GM12892 (cell line): ENCODE data around the gene CDKL1.
"Not testable (repeated sequence)": the region's sequence is repeated elsewhere in the genome, so short reads cannot be mapped to it uniquely, and the experiment has no call there.

Source experiments
- DNase-seq: peaks from one replicate; pipeline ENCODE4 v3.0.0; 2011; ENCODE audit not compliant: insufficient read length
- FAIRE-seq: peaks from 2 replicates; lab custom pipeline; 2011; peaks lifted over from hg19 to GRCh38; lab: Jason Lieb, UNC
- POLR2A ChIP-seq: IDR thresholded peaks from 2 replicates; pipeline ENCODE4 v1.6.1; 2011; ENCODE audit warnings: low read depth, low read length, control low read depth
- POLR2AphosphoS5 ChIP-seq: IDR thresholded peaks from 2 replicates; pipeline ENCODE4 v1.6.1; 2011; ENCODE audit warnings: low read depth, low read length, control low read depth
- TAF1 ChIP-seq: IDR thresholded peaks from 2 replicates; pipeline ENCODE4 v1.6.1; 2011; ENCODE audit warnings: low read depth, mild to moderate bottlenecking, control low read depth, low read length, borderline replicate concordance

The CDKL1 gene

GRCh38 chr14:50319293-50319692 lies 77.4 kb downstream of the CDKL1 start:
- FAIRE-seq (peak; percentile 24), DNase-seq (no peak)
- TF ChIP-seq POLR2A (no peak), TAF1 (no peak), POLR2AphosphoS5 (no peak)

DNA sequence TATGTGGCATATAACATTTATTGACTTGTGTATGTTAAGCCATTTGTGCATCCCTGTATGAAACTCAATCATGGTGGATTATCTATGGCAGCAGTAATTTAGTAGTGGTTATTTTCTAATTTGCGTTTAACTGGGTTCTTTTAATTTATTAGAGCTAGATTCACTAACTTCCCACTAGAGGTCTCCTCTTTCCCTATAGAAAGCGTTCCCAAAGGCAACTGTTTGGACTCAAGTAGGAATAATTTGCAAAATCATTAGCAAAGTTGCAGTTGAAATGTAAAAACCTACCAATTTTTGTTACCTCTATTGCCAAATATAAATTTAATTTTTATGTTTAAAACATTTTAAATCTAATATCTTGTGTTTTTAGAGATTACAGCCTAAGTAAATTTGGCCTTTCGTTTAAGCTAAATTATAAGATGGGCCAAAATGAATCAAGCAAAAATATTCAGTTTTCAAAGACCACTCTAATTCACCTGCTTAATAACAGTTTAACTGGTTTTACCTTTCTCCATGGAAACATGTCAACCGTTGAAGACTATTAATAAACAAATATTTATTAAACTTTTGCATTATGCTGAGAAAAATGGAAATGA lies 78.6 kb downstream of the CDKL1 start:
- no peak for FAIRE-seq
- DNase-seq, result no peak
- TF ChIP-seq TAF1 (no peak), POLR2AphosphoS5 (no peak), POLR2A (no peak)

DNA sequence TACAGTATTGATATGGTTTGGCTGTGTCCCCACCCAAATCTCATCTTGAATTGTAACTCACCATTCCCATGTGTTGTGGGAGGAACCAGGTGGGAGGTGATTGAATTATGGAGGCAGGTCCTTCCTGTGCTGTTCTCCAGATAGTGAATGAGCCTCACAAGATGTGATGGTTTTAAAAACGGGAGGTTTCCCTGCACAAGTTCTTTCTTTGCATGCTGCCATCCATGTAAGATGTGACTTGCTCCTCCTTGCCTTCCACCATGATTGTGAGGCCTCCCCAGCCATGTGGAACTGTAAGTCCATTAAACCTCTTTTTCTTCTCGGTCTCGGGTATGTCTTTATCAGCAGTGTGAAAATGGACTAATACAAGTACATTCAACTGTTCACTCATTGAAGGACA lies 82.6 kb downstream of the CDKL1 start:
- not testable (repeated sequence) for DNase-seq

DNA sequence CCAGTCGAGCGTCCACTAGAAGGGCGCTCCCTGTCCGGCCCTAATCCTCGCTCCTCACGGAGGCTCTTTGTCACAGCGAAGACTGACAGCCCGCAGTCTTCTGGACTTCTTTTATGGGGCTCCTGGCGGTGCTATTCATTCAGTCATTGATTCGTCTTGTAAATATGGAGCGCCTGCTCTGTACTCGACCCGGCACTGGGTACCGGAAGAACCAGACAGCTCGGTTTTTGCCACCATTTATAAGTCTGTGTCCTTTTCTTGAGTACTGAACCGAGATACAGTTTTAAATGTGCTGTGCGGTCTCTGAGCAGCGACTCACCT lies 84.0 kb downstream of the CDKL1 start:
- TF ChIP-seq POLR2A (peak; percentile 76), TAF1 (no peak), POLR2AphosphoS5 (peak; percentile 68; the same call in 1 of the 2 replicates)
- peak; percentile 36 for FAIRE-seq

More for the DNA sequence above, 82.6 kb downstream of the CDKL1 start:
- not testable (repeated sequence) for FAIRE-seq

DNA sequence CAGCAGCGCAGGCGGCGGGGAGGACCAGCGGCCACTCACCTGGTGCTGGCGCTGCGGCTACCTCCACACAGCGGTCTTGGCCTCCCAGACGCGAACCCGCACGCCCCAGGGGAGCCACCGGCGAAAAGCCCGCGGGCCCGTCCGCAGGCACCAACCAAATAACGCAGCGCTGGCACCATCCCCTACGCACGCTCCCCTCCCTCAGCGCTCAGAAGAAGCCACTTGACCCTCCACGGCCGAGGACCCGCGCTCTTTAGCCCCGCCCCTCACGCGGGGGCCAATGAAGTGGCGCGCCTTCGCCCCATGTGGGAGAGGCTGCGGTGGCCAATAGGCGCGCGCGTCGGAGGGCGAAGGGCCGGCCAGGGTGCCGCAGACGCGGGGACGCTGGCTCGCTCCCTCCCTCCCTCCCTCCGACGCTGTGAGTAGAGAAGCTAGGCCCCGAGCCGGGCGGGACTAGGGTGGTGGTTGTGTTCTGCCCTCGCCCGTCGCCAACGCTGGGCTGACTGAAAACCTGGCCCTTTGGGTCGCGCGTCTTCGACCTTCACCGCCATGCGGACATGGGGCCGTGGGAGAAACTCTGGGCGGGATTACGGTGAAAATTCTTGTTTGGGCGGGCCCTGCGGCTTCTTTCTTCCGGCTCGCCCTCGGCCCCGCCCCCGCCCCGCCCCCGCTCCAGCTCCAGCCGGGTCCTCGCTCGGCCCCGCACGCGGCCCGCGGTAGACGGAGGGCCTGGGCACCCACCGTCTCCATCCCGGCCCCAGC lies 84.5 kb downstream of the CDKL1 start, which contains the start of the genes DMAC2L and L2HGDH:
Gene DMAC2L (plus strand): TSS at position 353 of the 762 bp plus-strand sequence. CDS start 9,164 bp downstream, outside the sequence.
Gene L2HGDH (minus strand): TSS at position 258 of the 762 bp plus-strand sequence. CDS start 79 bp downstream, at position 179.
- TF ChIP-seq POLR2A, result peak; percentile 82
- TF ChIP-seq TAF1, result no peak; the same call in 1 of the 2 replicates
- peak; percentile 92 for TF ChIP-seq POLR2AphosphoS5
- peak; percentile 94 for FAIRE-seq
- peak; percentile 95 for DNase-seq

More for the DNA sequence above, 84.0 kb downstream of the CDKL1 start:
- no peak for DNase-seq

DNA sequence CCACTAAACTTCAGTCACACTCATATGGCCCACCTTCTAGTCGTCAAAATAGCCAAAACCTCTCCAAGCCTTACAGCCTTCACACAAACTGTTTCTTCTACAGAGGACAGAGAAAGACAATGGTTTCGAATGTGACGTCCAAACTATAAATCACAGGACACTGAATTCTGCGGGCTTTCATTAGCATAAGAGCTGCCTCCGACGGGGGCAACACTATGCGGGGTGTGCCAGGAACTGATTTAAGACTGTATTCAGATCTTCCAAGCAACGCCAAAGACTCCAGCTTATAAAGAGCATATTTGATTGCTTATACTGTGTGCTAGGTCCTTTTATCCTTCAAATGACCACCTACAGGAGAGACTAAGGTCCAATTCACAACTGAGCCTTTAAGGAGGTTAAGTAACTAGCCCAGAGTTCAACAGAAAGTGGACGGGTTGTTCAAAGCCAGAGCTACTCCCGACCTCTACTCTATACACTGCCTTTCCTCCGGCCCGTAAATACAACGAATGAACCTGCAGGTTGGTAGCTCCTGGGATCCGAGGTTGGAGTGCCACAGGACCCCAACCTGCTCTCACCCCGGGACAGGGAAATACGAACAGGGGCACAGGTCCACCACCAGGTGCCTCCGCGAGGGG lies 85.2 kb downstream of the CDKL1 start:
- no peak for DNase-seq
- TF ChIP-seq TAF1 (no peak), POLR2AphosphoS5 (no peak), POLR2A (no peak)
- FAIRE-seq, result peak; percentile 24

DNA sequence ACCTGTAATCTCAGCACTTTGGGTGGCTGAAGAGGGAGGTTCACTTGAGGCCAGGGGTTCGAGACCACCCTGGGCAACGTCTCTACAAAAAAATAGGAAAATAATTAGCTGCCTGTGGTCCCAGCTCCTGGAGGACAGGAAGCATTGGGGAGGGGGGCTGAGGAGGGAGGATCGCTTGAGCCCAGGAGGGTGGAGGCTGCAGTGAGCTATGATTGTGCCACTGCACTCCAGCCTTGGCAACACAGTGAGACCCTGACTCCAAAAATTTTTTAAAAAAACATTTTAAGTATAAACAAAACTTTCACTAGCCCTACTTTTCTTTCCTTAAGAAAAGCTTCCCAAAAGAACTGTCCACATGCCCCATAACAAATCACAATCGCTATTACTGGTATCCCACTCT lies 86.2 kb downstream of the CDKL1 start:
- TF ChIP-seq POLR2AphosphoS5 (no peak), POLR2A (no peak), TAF1 (no peak)
- no peak for FAIRE-seq
- DNase-seq, result no peak

GRCh38 chr14:50308363-50308915 lies 88.2 kb downstream of the CDKL1 start:
- DNase-seq (no peak), FAIRE-seq (peak; percentile 5)
- TF ChIP-seq POLR2AphosphoS5 (no peak), TAF1 (no peak), POLR2A (no peak)

DNA sequence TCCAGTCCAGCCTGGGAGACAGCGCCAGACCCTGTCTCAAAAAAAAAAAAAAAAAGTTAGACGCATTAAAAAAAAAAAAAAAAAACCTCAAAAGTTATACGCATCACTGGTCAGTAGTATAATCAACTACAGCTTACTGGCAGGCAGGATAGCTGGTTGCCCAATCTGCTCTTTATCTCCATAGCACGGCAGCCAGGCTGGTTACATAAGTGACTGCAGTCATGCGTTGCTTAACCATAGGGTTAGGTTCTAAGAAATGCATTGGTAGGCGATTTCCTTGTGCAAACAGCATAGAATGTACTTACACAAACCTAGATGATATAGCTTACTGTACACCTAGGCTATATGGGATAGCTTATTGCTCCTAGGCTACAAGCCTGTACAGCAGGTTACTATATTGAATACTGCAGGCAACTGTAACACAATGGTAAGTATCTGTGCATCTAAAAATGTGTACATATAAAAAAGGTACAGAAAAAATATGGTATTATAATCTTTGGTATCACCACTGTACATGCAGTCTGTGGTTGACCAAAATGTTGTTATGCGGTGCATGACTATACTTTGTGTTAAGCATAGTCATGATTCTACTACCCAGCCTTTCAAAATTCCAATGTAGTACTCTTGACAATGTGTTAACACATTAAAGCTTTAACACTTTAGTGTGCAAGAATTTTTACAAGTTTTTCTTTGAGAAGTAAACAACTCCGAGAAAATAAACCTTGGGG lies 92.8 kb downstream of the CDKL1 start:
- TF ChIP-seq TAF1 (no peak), POLR2A (no peak), POLR2AphosphoS5 (no peak)
- DNase-seq (no peak), FAIRE-seq (no peak)

- DNase-seq (no peak), FAIRE-seq (no peak)
- TF ChIP-seq POLR2AphosphoS5, result no peak
- no peak for TF ChIP-seq POLR2A
- no peak for TF ChIP-seq TAF1
Observed at GRCh38 chr14:50301914-50302313, 94.8 kb downstream of the CDKL1 start.

- TF ChIP-seq POLR2AphosphoS5, result no peak
- no peak for TF ChIP-seq TAF1
- TF ChIP-seq POLR2A, result no peak
Observed at GRCh38 chr14:50299585-50299984, 97.1 kb downstream of the CDKL1 start.

GRCh38 chr14:50290306-50290705 lies 106.4 kb downstream of the CDKL1 start:
- DNase-seq, result no peak
- FAIRE-seq, result no peak
- TF ChIP-seq POLR2AphosphoS5 (no peak), TAF1 (no peak), POLR2A (no peak)

More at GRCh38 chr14:50299585-50299984, 97.1 kb downstream of the CDKL1 start:
- FAIRE-seq (no peak), DNase-seq (no peak)
